Head of caudate nucleus (tissue), 42 donors: Measurements from ENCODE around the gene CNOT1.
"Not testable (repeated sequence)": the region's sequence is repeated elsewhere in the genome, so short reads cannot be mapped to it uniquely, and the experiment has no call there.

Experiments used
- DNase-seq, 42 donors: peaks; one replicate each; pipeline versions ENCODE4 v3.0.0 to v3.0.0-alpha.2; 2020 to 2021; ENCODE audit warnings: mixed read lengths in 7 of 42
- intact Hi-C: fragments of 100-400 bp; cut with DNase I; formaldehyde crosslinking; loops from one replicate; pipeline ENCODE4 v1.15.0; 2022

The CNOT1 gene

DNA sequence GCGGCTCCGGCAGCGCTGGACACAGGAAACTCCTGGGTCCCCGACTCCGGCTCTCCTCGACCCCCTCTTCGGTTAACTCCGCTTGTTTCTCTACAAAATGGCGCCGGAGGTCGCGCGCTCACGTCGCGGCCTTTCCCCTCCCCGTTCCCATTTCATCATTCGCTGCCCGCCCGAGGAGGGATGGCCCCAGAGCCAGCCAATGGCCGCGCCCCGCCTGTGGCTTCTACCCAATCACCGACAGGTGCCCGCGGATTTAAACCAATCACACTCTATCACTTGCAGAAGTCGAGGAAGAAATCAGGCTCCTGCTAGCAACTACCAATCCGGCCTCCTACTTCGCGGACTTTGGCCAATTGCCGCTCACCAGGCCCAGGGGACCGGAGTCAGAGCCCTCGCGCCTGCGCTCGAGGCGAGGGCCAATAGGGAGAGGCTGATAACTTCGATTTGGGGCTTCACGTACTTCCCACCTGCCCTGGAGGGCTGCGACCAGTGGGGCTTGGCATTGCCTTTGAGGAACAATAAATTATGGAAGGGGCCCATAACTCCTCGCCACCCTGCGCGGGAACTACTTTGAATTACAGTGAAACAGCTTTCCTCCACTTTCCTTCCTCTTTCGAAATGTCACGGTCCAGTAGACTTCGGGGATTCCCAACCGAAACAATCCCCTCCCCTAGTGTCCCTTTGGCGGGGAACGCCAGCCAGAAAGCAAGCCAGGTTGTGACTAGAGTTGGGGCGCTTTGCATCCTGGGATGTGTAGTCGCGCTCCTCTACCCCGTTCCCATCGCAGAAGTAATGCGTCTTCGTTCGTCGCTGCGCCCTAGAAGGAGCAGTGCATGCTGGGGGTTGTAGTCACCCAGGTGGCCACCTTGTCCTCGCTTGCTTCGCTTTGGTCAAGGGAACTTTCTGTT lies at the start of gene CNOT1:
Gene CNOT1, minus strand, starts transcription at position 94 of the 908 bp plus-strand sequence. CDS start 30,489 bp downstream, outside the sequence.
- peak; percentile 95 to 99 (median 98) for DNase-seq
- intact Hi-C loops: no loop called here

DNA sequence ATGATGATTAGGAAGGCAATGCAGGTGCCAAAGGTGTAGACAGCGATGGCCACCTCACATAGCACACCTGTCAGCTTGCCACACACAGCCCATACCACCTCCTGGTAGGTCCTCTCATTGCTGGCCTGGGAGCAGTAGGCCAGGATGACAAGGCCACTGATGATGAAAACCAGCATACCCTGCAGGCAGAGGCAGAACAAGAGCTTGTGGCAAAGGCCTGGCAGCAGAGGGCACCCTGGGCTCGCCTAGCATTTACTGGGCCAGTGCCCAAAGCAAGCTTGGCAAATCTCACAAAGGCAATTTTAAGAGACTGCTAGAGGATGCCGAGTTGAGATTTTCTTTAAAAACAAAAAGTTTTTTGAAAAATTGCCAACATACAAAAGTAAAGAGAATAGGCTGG lies 49.1 kb upstream of the CNOT1 start:
- peak in 39 of 42 donors; percentile 14 to 79 (median 58) for DNase-seq
- intact Hi-C loops: no loop called here

DNA sequence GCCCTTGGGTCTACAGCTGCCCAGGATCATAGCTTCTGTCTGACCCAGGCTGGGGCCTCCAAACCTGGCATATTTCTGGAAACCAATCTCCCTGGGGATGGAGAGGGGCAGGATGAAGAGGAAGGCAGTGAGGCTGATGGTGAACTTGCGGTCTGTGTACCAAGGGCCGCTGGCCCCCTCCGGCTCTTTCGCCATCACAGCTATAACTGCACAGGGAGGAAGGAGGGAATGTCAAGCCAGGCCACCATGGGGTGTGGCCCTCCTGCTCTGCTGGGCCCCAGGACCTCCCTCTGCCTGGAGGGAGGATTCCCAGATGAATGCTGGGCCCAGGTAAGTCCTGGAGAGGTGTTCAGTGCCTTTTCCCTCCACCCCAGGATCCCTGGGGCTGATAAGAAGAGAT lies 48.6 kb upstream of the CNOT1 start:
- intact Hi-C loops: no loop called here
- no peak for DNase-seq

DNA sequence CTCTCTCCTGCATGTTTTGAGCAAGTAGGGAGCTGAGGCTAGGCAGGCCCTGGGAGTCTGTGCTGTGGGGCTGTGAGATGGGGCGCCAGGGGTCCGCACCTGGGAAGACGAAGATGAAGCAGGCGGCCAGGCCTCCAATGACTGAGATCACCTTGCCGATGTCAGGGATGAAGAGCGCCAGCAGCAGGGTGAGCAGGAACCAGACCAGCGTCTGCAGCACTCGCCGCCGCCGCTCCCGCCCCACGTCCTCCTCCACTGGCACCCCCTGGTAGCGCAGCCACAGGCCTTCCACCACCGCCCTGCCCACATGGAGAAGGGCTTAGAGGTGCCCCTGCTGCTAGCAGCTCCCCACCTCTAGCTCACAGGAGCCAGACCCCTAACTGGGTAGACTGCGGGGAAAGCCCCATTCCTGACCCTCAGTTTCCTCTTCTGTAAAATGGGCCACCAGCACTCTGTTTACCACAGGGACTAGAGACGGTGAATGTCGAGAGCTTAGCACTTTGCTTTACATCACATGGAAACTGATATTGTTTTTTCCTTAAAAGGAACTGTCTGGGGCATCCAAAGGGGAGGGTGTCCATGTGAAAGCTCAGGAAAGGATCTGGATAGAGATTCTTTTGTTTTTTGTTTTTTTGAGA lies 41.4 kb upstream of the CNOT1 start:
- intact Hi-C loops: no loop called here
- DNase-seq: no peak

DNA sequence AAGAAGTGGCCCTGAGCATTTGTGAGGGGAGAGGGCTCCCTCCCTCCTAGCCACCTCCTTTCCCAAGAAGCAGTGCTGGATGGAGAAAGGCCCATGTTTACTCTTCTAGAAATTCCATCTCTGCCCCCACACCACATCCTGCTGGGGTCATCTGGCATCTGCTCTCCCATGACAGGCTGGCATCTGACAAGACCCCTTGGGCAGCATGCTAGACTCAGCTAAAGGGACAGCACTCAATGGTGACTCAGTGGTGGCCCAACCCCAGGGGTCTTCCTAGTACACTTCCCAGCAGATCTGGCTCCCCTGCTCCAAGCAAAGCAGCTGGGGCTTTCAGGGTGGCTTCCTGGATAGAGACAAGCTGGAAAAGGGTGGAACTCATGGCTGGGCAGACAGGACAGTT lies 40.6 kb upstream of the CNOT1 start:
- no peak for DNase-seq
- intact Hi-C loops: no loop called here

DNA sequence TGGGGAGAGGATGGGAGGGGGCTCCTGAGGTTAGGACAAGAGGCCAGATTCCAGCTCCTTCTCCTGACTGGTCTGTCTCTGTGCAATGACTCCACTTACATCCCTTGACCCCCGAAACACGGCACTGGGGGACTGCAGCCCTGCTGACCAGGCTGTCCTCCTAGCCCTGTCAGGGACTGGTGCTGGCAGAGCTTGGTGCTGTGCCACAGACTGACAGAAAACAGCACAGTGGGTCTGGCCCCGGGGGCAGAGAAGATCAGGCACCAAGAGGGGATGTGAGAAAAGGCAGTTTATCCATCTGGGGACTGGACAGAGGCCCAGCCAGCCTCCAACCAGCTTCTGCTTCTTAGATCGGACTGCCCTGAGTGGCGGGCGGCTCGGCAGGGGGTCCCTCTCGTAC lies 35.6 kb upstream of the CNOT1 start:
- intact Hi-C loops: loop anchor here (10.0 kb wide), 1 partner anchor 150 kb away; the partner anchor contains the start of gene SETD6
- DNase-seq: no peak

DNA sequence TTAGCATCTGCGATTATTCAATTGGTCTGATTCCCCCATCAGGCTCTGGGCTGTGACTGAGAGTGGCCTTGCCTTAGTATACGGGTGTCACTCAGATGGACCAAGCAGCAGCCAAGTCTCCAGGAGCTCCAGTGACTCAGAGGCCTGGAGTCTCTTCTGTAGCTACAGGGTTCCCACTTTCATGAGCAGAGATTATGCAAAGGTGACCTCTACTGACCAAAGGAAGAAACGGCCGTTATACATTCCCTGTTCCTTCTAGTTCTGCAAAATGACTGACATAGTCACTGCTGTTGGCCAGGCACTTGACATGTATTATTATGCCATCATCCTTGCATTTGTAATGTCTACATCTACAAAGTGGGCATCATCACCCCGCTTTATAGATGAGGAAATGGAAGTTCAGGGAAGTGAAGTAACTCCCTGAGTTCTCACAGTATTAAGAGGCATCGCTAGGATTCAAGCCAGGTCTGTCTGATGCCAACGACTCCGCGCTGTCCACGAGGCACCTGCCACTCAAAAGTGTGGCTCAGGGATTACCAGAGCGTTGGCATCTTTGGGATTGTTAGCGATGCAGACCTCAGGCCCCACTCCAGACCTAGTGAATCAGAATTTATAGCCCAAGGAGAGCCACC lies 31.7 kb upstream of the CNOT1 start:
- peak in 26 of 42 donors; percentile 18 to 78 (median 38) for DNase-seq
- intact Hi-C loops: loop anchor here (10.0 kb wide), 1 partner anchor 147 kb away; the partner anchor contains the start of gene SETD6

DNA sequence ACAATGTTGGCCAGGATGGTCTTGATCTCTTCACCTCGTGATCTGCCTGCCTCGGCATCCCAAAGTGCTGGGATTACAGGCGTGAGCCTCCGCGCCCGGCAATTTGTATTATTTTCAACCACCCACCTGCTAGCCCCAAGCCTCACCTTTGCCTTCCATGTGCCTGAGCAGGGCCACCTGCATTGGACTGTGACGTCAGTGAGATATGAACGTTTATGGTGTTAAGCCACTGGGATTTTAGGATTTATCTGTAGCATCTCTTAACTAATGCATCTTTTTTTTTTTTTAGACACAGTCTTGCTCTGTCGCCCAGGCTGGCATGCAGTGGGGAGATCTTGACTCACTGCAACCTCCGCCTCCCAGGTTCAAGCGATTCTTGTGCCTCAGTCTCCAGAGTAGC lies 30.3 kb upstream of the CNOT1 start:
- intact Hi-C loops: loop anchor here (10.0 kb wide), 1 partner anchor 145 kb away; the partner anchor contains the start of gene SETD6
- DNase-seq: not testable (repeated sequence)

DNA sequence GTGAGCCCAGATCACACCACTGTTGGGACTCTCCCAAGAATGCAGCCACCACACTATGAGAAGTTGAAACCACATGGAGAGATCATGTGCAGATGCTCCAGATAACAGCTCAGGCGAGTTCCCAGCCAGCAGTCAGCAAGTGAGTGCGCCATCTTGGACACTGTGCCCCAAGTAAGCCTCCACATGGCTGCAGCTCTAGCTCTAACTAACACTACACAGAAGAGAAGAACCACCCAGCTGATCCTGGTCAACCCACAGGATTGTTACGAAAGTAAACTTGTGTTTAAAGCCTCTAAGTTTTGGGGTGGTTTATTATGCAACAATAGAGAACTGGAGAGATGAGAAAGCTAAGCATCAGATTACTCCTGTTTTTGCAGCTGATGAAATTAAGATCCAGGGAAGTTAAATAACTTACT lies 29.2 kb upstream of the CNOT1 start:
- DNase-seq: no peak
- intact Hi-C loops: no loop called here

DNA sequence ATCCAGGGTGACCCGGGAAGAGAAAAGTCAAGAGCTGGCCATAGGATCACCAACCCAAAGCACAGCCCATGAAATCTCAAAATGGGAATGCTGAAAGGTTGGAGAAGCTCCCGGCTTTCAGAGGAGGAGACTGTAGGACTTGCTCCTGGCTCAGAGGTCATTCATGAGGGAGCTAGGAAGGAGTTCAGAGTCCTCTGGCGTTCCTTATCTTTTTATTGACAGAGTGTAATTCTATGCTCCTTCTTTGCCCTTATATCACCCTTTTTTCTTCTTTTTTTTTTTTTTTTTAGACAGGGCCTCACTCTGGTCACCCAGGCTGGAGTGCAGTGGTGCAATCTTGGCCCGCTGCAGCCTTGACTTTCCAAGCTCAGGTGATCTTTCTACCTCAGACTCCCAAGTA lies 27.3 kb upstream of the CNOT1 start:
- intact Hi-C loops: no loop called here

DNA sequence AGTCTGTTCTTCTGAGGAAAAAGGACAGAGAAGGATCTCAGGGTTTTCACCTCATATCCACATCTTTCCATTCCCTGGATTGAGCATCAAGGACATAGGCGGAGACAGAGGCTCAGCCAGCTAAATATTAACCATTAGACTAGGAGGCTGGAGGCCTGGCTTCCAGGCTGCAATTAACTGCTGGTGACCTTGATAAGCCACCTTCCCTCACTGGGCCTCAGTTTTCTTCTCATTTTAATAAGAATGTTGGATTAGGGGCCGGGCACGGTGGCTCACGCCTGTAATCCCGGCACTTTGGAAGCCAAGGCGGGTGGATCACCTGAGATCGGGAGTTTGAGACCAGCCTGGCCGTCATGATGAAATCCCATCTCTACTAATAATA lies 25.6 kb upstream of the CNOT1 start:
- DNase-seq: no peak

More for the DNA sequence above, 27.3 kb upstream of the CNOT1 start:
- DNase-seq: no peak

DNA sequence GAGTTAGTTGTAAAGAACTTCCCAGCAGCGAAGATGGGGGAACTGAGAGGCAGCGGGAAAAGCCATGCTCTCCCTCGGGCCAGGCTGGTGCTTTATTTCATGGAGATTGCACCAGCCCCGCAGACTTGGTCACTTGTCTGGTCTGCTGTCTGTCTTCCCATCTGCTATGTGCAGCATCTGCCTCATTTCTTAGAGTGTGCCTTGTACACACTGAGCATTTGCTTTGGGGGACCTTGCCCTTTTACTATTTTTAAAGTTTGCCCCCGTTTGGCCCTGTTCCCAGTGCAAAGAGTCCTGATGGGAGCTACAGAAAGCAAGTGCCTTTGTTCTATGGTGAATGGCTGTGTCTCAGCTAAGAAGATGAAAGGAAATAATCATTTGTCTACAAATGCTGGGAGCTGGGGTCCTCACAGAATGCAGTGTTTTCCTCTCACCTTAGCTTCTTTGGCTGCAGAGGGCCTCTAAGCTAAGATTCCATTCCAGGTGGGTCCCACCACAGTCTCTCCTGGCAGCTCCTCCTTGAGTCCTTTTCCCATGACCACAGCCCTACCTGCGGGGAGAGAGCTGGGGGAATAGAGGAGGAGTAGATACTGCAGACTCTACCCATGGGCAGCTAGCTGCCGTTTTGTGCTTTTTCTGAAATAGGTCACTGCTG lies 25.1 kb upstream of the CNOT1 start:
- intact Hi-C loops: no loop called here
- DNase-seq: no peak

More for the DNA sequence above, 25.6 kb upstream of the CNOT1 start:
- intact Hi-C loops: no loop called here

DNA sequence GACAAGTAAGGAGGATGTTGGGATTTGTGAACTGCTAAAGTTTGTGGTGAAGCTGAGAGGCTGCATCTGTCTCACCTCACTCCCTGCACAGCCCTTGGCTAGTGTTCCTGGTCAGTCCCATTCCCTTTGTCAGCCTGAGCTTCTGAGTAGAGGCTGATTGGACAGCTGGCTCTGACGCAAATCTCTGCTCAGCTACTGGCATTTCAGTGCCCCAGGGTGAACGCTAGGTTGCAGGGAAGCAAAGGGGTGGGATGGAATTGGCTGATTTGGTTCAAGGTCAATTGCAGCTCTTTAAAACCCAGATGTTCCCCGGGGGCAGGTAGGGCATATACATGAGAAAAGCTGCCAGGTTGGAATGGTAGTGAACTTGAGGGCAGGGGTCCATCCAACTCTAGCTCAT lies 23.1 kb upstream of the CNOT1 start:
- intact Hi-C loops: no loop called here
- DNase-seq: no peak

DNA sequence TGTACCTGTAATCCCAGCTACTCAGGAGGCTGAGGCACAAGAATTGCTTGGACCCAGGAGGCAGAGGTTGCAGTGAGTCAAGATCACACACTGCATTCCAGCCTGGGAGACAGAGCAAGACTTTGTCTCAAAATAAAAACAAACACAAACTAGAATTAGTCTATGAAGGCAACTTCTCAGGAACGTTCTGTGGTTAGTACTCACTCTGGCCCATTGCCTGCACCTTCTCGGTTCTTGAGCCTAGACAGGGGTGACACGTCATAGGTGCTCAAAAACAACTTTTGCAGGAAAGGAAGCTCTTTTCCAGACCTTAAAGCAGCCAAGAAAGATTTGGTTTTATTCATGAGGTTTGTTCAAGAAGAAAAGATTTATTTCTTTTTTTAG lies 22.3 kb upstream of the CNOT1 start:
- DNase-seq: no peak
- intact Hi-C loops: no loop called here

DNA sequence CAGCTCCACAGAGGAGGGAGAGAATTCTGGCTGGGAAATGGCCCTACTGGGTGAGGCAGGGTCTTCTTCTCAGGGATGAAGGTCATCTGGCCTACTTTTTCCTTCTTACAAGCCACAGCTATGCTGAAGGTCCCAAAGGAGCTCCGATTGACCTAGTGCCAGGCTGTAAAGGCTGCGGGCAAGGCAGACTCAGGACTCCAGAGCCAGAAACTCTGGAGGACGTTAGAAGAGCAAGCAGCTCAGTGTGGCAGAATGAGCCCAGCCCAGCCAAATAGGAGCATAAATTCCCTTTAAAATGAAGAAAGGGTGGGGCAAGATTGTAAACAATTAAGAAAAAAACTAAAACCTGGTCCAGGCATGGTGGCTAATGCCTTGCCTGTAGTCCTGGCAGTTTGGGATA lies 20.1 kb upstream of the CNOT1 start:
- DNase-seq: no peak
- intact Hi-C loops: no loop called here

DNA sequence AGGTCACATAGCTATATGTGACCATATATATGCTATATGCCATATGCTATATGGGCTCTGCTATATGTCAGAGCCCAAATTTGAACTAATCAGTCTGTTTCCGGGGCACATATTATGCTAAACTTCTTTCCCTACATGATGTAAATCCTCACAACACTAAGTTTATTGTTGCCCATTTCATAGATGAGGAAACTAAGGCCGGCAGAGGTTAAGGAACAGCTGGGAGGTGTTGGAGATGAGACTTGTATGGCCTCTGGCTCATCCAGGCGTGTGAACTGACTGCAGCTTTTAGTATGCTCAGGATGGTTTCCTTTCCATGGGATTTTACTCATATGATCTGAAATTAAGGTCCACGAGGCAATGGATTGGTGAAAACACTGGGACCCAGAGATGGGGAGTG lies 17.5 kb upstream of the CNOT1 start:
- intact Hi-C loops: no loop called here
- no peak for DNase-seq

DNA sequence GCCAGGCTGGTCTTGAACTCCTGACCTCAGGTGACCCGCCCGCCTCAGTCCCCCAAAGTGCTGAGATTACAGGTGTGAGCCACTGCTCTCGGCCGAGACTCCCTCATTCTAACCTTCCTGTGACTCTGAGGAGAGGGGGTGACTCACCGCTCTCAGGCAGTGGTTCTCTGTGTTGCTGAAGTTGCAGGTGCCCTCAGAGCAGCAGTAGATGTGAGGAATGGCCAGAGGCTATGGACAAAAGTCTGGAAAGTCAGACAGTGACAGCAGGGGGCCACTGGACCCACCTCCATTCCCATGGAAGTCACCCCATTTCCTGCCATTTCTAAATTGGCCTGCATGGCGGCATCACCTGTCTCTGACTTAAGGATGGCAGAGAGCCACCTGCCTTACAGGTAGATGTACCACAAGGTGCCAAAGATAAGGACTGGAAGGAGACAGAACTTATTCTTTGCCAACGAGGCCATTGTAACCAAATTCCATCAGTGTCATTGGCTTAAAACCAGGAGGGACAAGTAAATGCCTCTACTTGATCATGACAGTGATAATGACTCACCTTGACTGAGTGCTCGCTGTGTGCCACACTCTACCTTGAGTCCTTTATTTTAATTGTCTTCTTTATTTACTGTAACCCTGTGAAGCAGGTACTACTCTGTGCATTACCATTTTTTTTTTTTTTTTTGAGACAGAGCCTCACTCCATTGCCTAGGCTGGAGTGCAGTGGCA lies 15.3 kb upstream of the CNOT1 start:
- intact Hi-C loops: no loop called here

DNA sequence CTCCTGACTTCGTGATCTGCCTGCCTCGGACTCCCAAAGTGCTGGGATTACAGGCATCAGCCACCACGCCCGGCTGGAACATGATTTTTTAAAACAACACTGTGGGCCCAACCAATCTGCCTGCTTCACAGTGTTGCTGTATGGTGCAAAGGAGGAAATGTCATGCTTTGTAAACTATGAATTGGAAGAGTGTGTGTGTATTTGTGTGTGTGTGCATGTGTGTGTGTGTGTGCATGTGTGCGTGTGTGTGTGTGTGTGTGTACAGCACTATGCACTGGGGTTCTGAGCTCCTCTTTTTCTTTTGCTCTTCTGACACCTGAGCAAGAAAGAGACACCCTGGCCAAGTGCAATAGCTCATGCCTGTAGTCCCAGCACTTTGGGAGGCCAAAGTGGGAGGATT lies 14.5 kb upstream of the CNOT1 start:
- intact Hi-C loops: no loop called here

More for the DNA sequence above, 15.3 kb upstream of the CNOT1 start:
- DNase-seq: no peak

DNA sequence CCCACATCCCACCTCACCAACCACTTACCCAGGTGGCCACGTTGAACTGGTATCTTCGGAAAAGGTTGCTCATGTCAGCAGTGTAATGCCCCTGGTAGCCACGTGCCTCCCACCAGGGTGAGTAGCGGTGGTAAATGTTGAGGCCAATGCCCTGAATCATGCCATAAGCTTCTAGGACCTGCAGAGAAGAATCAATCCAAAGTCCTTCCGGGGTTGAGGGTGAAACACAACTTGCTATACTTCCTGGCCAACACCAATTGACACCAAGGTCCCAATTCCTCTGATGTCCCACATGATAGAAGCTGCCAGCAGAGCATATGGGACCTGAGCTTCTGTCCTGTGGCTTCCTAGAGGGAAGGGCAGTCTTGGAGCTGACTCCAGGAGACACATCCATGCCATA lies 11.3 kb upstream of the CNOT1 start:
- intact Hi-C loops: no loop called here
- no peak for DNase-seq

More for the DNA sequence above, 14.5 kb upstream of the CNOT1 start:
- DNase-seq: no peak
